Small intestine (tissue), 7 donors: ENCODE results near the gene COL1A2. TPM values are rescaled to one million over a fixed set of nuclear protein-coding genes. Genes with fewer than 3 reads are reported as not detected.

Experiments
- DNase-seq, 2 donors: peaks; one replicate each; pipeline versions ENCODE4 v3.0.0 to v3.0.0-alpha.2; 2013
- FAIRE-seq: peaks from 2 replicates; lab custom pipeline; 2012; peaks lifted over from hg19 to GRCh38; lab: Jason Lieb, UNC
- H3K27ac ChIP-seq, 3 donors: one replicate each; pipeline ENCODE4 v1.5.1; 2013; ENCODE audit warnings: low read length in 2 of 3, mild to moderate bottlenecking in 2 of 3, control low read depth in 1 of 3, inconsistent platforms in 1 of 3, low read depth in 1 of 3, moderate library complexity in 1 of 3
- H3K27me3 ChIP-seq, 3 donors: one replicate each; pipeline ENCODE4 v1.6.1; 2013; ENCODE audit warnings: low read length in 3 of 3, inconsistent platforms in 1 of 3; ENCODE audit not compliant: control insufficient read depth in 3 of 3, insufficient read depth in 3 of 3
- H3K36me3 ChIP-seq, 3 donors: one replicate each; pipeline ENCODE4 v1.6.1; 2013; ENCODE audit warnings: low read length in 3 of 3, inconsistent platforms in 1 of 3, low read depth in 1 of 3, mild to moderate bottlenecking in 1 of 3, moderate library complexity in 1 of 3; ENCODE audit not compliant: control insufficient read depth in 3 of 3, insufficient read depth in 2 of 3
- H3K4me1 ChIP-seq, 3 donors: one replicate each; pipeline ENCODE4 v1.6.1; 2013; ENCODE audit warnings: low read length in 2 of 3, inconsistent platforms in 1 of 3, low read depth in 1 of 3, mild to moderate bottlenecking in 1 of 3, moderate library complexity in 1 of 3; ENCODE audit not compliant: control insufficient read depth in 3 of 3, insufficient read depth in 2 of 3
- H3K4me3 ChIP-seq, 3 donors: one replicate each; pipeline ENCODE4 v1.5.1; 2013; ENCODE audit warnings: low read length in 3 of 3, control low read depth in 1 of 3, inconsistent platforms in 1 of 3, low read depth in 1 of 3, mild to moderate bottlenecking in 1 of 3, moderate library complexity in 1 of 3
- H3K9me3 ChIP-seq, 2 donors: one replicate each; pipeline ENCODE4 v1.6.1; 2013; ENCODE audit warnings: low read depth in 1 of 2, low read length in 1 of 2; ENCODE audit not compliant: control insufficient read depth in 2 of 2, insufficient read depth in 1 of 2
- WGBS, 3 donors: extraction: QIAGEN DNeasy Blood & Tissue Kit; methylation state at CpG; one replicate each; pipeline ENCODE4 v1.1.7; 2013; 5-methylcytosine and 5-hydroxymethylcytosine counted together
- polyA plus RNA-seq, 4 donors: library from polyadenylated mRNA; stranded (reverse) in 3 of 4; unstranded in 1 of 4; fragments of 200-250 nt in 3 of 4; fragments of 120-200 nt in 1 of 4; gene quantifications; one replicate each; pipeline versions ENCODE4 v1.2.1 to v1.2.3, GENCODE V29; 2013
- donor health status: healthy with polysubstance abuse.
- donor health status: control.
- donor health status: control.
- donor health status: Bipolar disorder and iron deficiency.
- donor health status: healthy.

The COL1A2 gene
- polyA plus RNA-seq, 4 donors = 2.0 to 350 (median 44.2) TPM

GRCh38 chr7:94458041-94458440 lies 63.3 kb downstream of the COL1A2 start:
- FAIRE-seq = no peak

GRCh38 chr7:94466516-94466915 lies 71.8 kb downstream of the COL1A2 start:
- Histone ChIP-seq H3K4me3 (no peak overlapping the region), H3K27ac (no peak overlapping the region), H3K4me1 (no peaks in the 10 kb centered on the region), H3K27me3 (no peaks in the 10 kb centered on the region), H3K9me3 (no peaks in the 10 kb centered on the region), H3K36me3 (no peaks in the 10 kb centered on the region)
- 27 to 48% (median 34%) methylated on average over 1 of the region's 1 CpG for WGBS, 3 donors
- no peak for FAIRE-seq
- no peak for DNase-seq

More at GRCh38 chr7:94458041-94458440, 63.3 kb downstream of the COL1A2 start:
- Histone ChIP-seq H3K4me1 (no peaks in the 10 kb centered on the region), H3K36me3 (no peaks in the 10 kb centered on the region), H3K4me3 (no peak overlapping the region), H3K9me3 (no peaks in the 10 kb centered on the region), H3K27me3 (peaks cover 0 to 2% (median 0%) of the 10 kb centered on the region in 3 donors), H3K27ac (no peak overlapping the region)
- WGBS, 3 donors = 91 to 95% (median 94%) methylated on average over 4 of the region's 4 CpGs
- no peak for DNase-seq

GRCh38 chr7:94471604-94472003 lies 76.9 kb downstream of the COL1A2 start:
- H3K27me3 ChIP-seq = no peaks in the 10 kb centered on the region
- WGBS, 3 donors = 80 to 87% (median 83%) methylated on average over 2 of the region's 2 CpGs
- no peak overlapping the region for H3K27ac ChIP-seq
- H3K4me3 ChIP-seq = no peak overlapping the region
- no peak for DNase-seq
- FAIRE-seq = no peak
- H3K36me3 ChIP-seq = no peaks in the 10 kb centered on the region
- H3K9me3 ChIP-seq = no peaks in the 10 kb centered on the region
- no peaks in the 10 kb centered on the region for H3K4me1 ChIP-seq

GRCh38 chr7:94472608-94473007 lies 77.9 kb downstream of the COL1A2 start:
- H3K27me3 ChIP-seq = no peaks in the 10 kb centered on the region
- DNase-seq (no peak), FAIRE-seq (no peak)
- 65 to 87% (median 82%) methylated on average over 1 of the region's 1 CpG for WGBS, 3 donors
- no peaks in the 10 kb centered on the region for H3K36me3 ChIP-seq
- no peaks in the 10 kb centered on the region for H3K4me1 ChIP-seq
- H3K9me3 ChIP-seq = no peaks in the 10 kb centered on the region
- no peak overlapping the region for H3K27ac ChIP-seq
- no peak overlapping the region for H3K4me3 ChIP-seq

- Histone ChIP-seq H3K9me3 (no peaks in the 10 kb centered on the region), H3K4me3 (no peak overlapping the region), H3K36me3 (no peaks in the 10 kb centered on the region), H3K27ac (no peak overlapping the region), H3K27me3 (peaks cover 0 to 2% (median 0%) of the 10 kb centered on the region in 3 donors), H3K4me1 (no peaks in the 10 kb centered on the region)
- WGBS, 3 donors = 77 to 88% (median 84%) methylated on average over 5 of the region's 5 CpGs
- DNase-seq = no peak
- no peak for FAIRE-seq
Measured at GRCh38 chr7:94476251-94476840, 81.7 kb downstream of the COL1A2 start.

- Histone ChIP-seq H3K36me3 (no peaks in the 10 kb centered on the region), H3K4me3 (no peak overlapping the region), H3K27me3 (peaks cover 0 to 2% (median 0%) of the 10 kb centered on the region in 3 donors), H3K27ac (no peak overlapping the region), H3K9me3 (no peaks in the 10 kb centered on the region), H3K4me1 (no peaks in the 10 kb centered on the region)
- DNase-seq (no peak), FAIRE-seq (no peak)
- WGBS, 3 donors = 19 to 62% (median 29%) methylated on average over 1 of the region's 1 CpG
Measured at GRCh38 chr7:94477878-94478277, 83.2 kb downstream of the COL1A2 start.

- H3K4me3 ChIP-seq = no peak overlapping the region
- H3K36me3 ChIP-seq = no peaks in the 10 kb centered on the region
- H3K27me3 ChIP-seq = peaks cover 0 to 2% (median 0%) of the 10 kb centered on the region in 3 donors
- FAIRE-seq = no peak
- no peak overlapping the region for H3K27ac ChIP-seq
- H3K4me1 ChIP-seq = no peaks in the 10 kb centered on the region
- no peak for DNase-seq
- H3K9me3 ChIP-seq = no peaks in the 10 kb centered on the region
- WGBS, 3 donors = 84 to 95% (median 89%) methylated on average over 3 of the region's 3 CpGs
Measured at GRCh38 chr7:94478648-94479214, 84.0 kb downstream of the COL1A2 start.
